Vagina (tissue), 2 donors: Measurements from ENCODE around the gene ELL2. TPM values are rescaled to one million over a fixed set of nuclear protein-coding genes. Genes with fewer than 3 reads are reported as not detected.
A peak's percentile ranks its signal among the peaks of the same experiment; 100 is the strongest.

Source experiments
- DNase-seq, 2 donors: peaks; one replicate each; pipeline ENCODE4 v3.0.0-alpha.2; 2017; ENCODE audit errors: extremely low spot score in 2 of 2
- H3K27ac ChIP-seq: fragments of 200-600 bp; sonication (generic); one replicate; pipeline ENCODE4 v1.5.1; 2019
- H3K27me3 ChIP-seq: fragments of 200-600 bp; sonication (generic); one replicate; pipeline ENCODE4 v1.5.1; 2019
- H3K36me3 ChIP-seq, 2 donors: fragments of 200-600 bp; sonication (generic); one replicate each; pipeline ENCODE4 v1.5.1; 2017 to 2019
- H3K4me1 ChIP-seq: fragments of 200-600 bp; sonication (generic); one replicate; pipeline ENCODE4 v1.5.1; 2019
- H3K4me3 ChIP-seq, 2 donors: fragments of 200-600 bp; sonication (generic); 1 replicate in 1 of 2; 2 replicates in 1 of 2; pipeline ENCODE4 v1.5.1; 2016 to 2019
- H3K9me3 ChIP-seq: fragments of 200-600 bp; sonication (generic); one replicate; pipeline ENCODE4 v1.5.1; 2019
- POLR2A ChIP-seq, 2 donors: fragments of 450-650 bp; IDR thresholded peaks; one replicate each; pipeline ENCODE4 v1.6.1; 2017; ENCODE audit warnings: antibody characterized with exemption in 2 of 2, mild to moderate bottlenecking in 2 of 2, moderate library complexity in 2 of 2
- POLR2AphosphoS5 ChIP-seq, 2 donors: sonication (generic); formaldehyde crosslinking; IDR thresholded peaks; one replicate each; pipeline ENCODE4 v1.9.0; 2017; ENCODE audit warnings: antibody characterized with exemption in 2 of 2, mild to moderate bottlenecking in 2 of 2, low read depth in 1 of 2; ENCODE audit not compliant: insufficient read depth in 1 of 2
- intact Hi-C: fragments of 100-400 bp; cut with DNase I; formaldehyde crosslinking; loops from one replicate; pipeline ENCODE4 v1.15.1; 2023
- total RNA-seq: library from RNA; depleted of rRNA; stranded (reverse); fragments of >200 nt; gene quantifications from one replicate; pipeline ENCODE4 v1.2.3, GENCODE V29; 2016
- TF ChIP-seq, protein P1 (sequence below), 3 experiments: fragments of 450-650 bp in 2 of 3; fragments of 200-600 bp in 1 of 3; sonication (generic) in 1 of 3; IDR thresholded peaks; one replicate each; pipeline ENCODE4 v1.5.1; 2017 to 2019; ENCODE audit warnings: antibody characterized with exemption in 3 of 3, mild to moderate bottlenecking in 2 of 3, moderate library complexity in 2 of 3

The ELL2 gene
- total RNA-seq, 1 donor from 2014 or later: 113 TPM

DNA sequence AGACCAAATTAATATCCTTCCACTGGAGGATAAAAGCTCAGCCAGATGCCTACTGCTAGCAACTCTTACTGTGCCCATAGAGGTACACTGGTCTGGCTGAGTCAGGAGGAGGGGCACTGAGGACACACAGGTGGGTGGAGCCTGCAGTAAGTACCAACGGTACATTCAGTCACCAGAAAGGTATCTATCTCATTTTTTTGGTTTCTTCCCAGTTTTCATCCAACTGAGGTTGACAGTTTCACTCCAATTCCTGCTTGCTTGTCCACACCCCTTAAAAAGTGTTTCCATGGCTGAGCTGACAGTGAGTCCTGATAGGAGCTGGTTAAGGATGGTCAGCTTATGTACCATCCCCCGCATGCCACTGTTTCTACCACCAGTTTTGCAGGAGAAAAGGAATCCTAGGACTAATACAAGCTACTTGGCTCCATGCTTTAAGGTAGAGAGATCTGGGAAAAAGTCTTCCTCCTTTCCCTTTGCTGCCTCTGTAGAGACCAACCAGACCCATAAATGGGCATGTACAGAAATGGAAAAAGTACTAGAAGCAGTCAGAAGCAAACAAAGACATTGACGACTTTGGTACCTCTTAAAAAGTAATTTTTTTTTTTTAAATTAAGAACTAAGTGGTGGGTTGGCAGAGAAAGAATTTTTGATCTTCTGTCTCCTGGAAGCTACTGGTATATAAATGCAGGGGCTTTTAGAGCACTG is 3.2 kb downstream of the ELL2 start:
- Histone ChIP-seq H3K36me3 (no peaks in the 10 kb centered on the region), H3K9me3 (no peaks in the 10 kb centered on the region), H3K4me1 (peaks cover 60% of the 10 kb centered on the region), H3K27me3 (no peaks in the 10 kb centered on the region), H3K4me3 (peak overlapping the region; percentile 58 to 91), H3K27ac (peak overlapping the region; percentile 99)
- intact Hi-C loops: no loop called here
- TF ChIP-seq POLR2AphosphoS5 (IDR thresholded peaks at IDR 0.05; ENCODE audit: insufficient read depth in 1 of 2, low read depth in 1 of 2): no peak
- TF ChIP-seq, protein P1, sequence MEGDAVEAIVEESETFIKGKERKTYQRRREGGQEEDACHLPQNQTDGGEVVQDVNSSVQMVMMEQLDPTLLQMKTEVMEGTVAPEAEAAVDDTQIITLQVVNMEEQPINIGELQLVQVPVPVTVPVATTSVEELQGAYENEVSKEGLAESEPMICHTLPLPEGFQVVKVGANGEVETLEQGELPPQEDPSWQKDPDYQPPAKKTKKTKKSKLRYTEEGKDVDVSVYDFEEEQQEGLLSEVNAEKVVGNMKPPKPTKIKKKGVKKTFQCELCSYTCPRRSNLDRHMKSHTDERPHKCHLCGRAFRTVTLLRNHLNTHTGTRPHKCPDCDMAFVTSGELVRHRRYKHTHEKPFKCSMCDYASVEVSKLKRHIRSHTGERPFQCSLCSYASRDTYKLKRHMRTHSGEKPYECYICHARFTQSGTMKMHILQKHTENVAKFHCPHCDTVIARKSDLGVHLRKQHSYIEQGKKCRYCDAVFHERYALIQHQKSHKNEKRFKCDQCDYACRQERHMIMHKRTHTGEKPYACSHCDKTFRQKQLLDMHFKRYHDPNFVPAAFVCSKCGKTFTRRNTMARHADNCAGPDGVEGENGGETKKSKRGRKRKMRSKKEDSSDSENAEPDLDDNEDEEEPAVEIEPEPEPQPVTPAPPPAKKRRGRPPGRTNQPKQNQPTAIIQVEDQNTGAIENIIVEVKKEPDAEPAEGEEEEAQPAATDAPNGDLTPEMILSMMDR (IDR thresholded peaks at IDR 0.05): no peak
- no peak for TF ChIP-seq POLR2A (IDR thresholded peaks at IDR 0.05)
- no peak for DNase-seq

DNA sequence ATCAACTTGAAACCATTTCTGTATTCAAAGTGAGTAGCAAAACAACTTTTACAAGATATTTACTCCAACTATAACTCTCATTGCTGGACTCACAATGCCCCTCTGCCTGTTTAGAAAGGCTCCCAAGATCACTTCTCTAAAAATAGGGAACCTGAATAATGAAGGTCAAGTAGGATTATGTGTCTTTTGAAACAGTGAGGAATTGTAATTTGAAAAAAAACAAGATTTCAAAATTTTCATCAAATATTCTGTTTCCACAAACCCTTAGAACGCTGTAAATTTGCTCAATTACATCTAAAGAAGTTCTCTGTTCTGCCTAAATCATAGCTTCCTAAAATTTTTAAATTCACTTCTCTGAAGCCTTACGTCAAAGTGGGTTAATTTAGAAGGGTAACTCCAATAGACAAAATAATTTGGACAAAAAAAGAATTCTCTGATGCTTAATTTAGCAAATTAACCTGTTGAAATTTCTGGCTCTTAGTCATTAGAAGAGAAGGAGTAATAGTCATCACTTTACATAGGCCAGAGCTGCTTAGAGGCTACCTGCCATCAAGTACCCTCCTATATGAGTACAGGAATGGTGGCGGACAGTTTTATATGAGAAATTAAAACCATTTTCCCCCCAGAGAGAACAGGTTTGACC is 4.0 kb downstream of the ELL2 start:
- peak overlapping the region; percentile 99 for H3K27ac ChIP-seq
- no peaks in the 10 kb centered on the region for H3K36me3 ChIP-seq
- intact Hi-C loops: no loop called here
- no peak for DNase-seq
- H3K27me3 ChIP-seq: no peaks in the 10 kb centered on the region
- no peaks in the 10 kb centered on the region for H3K9me3 ChIP-seq
- peak overlapping the region in 1 of 2 donors; percentile 4 for H3K4me3 ChIP-seq
- H3K4me1 ChIP-seq: peaks cover 63% of the 10 kb centered on the region
- TF ChIP-seq POLR2AphosphoS5 (IDR thresholded peaks at IDR 0.05; ENCODE audit: insufficient read depth in 1 of 2, low read depth in 1 of 2) (no peak), POLR2A (IDR thresholded peaks at IDR 0.05) (no peak)
- TF ChIP-seq, protein P1 (IDR thresholded peaks at IDR 0.05): no peak

DNA sequence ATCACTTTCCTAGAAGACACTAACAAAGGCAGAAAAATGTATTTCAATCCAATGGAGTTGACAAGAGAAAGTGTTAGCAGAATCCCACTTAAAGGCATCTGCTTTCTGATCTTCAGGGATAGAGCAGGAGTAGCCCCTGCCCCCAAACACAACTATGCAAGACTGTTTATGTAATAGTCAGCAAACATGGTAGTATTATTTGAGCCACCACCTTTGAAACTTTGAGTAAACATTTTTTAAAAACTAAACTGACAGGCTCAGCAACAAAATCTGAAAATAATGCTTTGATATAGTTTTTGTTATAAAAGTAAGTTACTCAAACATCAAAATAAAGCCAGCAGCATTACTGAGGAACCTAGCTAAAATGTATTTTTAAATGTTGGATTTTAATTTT is 4.8 kb downstream of the ELL2 start:
- Histone ChIP-seq H3K27ac (peak overlapping the region; percentile 99), H3K9me3 (no peaks in the 10 kb centered on the region), H3K36me3 (no peaks in the 10 kb centered on the region), H3K27me3 (no peaks in the 10 kb centered on the region), H3K4me1 (peaks cover 63% of the 10 kb centered on the region), H3K4me3 (no peak overlapping the region)
- intact Hi-C loops: no loop called here
- TF ChIP-seq POLR2AphosphoS5 (IDR thresholded peaks at IDR 0.05; ENCODE audit: insufficient read depth in 1 of 2, low read depth in 1 of 2) (no peak), POLR2A (IDR thresholded peaks at IDR 0.05) (no peak)
- TF ChIP-seq, protein P1 (IDR thresholded peaks at IDR 0.05): no peak
- no peak for DNase-seq

DNA sequence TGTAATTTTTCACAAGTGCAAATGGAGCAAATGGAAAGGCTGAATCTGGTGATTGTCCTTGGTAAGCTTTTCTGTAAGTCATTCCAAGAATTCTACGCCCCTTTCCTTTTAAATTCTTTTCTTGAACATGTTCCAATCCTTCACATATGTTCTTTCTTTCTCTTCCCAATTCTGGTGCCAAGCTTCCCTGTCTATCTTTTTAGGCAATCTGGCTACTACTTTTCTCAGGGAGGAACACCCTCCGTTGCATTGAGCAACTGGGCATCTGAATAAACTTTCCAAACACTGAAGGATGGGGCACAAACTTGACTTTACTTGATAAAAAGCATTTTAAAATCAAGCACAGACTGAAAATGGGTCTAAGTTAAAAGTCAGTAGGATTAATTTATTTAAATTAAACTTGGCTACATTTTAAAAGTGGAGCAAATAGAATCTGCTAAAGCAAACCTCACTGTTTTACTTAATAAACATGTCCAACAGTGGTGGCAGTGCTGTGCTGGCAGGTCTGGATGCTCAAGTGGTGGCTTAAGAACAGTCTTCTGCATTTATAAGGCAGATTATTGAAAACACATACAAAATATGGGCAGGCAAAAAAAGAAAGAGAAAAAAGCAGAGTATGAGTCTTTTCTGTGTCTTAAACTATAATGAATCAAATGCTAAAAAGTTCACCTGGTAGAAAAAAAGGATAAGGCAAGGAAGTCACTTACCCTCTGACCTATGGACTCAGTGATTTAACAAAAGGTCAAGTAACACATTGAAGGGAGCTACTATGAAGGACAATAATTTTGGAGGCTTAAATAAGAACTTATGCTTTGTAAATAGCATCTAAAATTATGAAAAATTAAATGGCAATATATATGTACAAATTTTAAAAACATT is 5.4 kb downstream of the ELL2 start:
- TF ChIP-seq, protein P1 (IDR thresholded peaks at IDR 0.05): no peak
- TF ChIP-seq POLR2A (IDR thresholded peaks at IDR 0.05) (no peak), POLR2AphosphoS5 (IDR thresholded peaks at IDR 0.05; ENCODE audit: insufficient read depth in 1 of 2, low read depth in 1 of 2) (no peak)
- no peak overlapping the region for H3K27ac ChIP-seq
- no peaks in the 10 kb centered on the region for H3K36me3 ChIP-seq
- DNase-seq: no peak
- H3K4me3 ChIP-seq: no peak overlapping the region
- H3K4me1 ChIP-seq: peaks cover 63% of the 10 kb centered on the region
- no peaks in the 10 kb centered on the region for H3K9me3 ChIP-seq
- H3K27me3 ChIP-seq: no peaks in the 10 kb centered on the region
- intact Hi-C loops: no loop called here
